ENCODE results near the gene DCTPP1. TPM values are rescaled to one million over a fixed set of nuclear protein-coding genes. Genes with fewer than 3 reads are reported as not detected.
"Not testable (repeated sequence)": the region's sequence is repeated elsewhere in the genome, so short reads cannot be mapped to it uniquely, and the experiment has no call there.

The DCTPP1 gene
- total RNA-seq, 2 donors from 2014 or later: 3.3 to 15.0 TPM

GRCh38 chr16:30457743-30458560 lies 28.1 kb upstream of the DCTPP1 start:
- no peak for TF ChIP-seq POLR2A (IDR thresholded peaks at IDR 0.05)
- no peaks in the 10 kb centered on the region for H3K4me1 ChIP-seq
- H3K27me3 ChIP-seq: no peaks in the 10 kb centered on the region
- H3K27ac ChIP-seq: no peak overlapping the region
- DNase-seq (no peak), ATAC-seq (no peak)
- no peak overlapping the region for H3K4me3 ChIP-seq
- H3K36me3 ChIP-seq (replicated peaks in 1 of 2; ENCODE audit: insufficient read depth in 1 of 2, low read depth in 2 of 2): no peaks in the 10 kb centered on the region
- 85 to 86% methylated on average over 16 of the region's 16 CpGs for WGBS, 2 donors
- intact Hi-C loops (cut with DNase I): loop anchor here (5.0 kb wide), 1 partner anchor 54 kb away; no protein-coding TSS in a partner anchor
- no peaks in the 10 kb centered on the region for H3K9me3 ChIP-seq

GRCh38 chr16:30457256-30457655 lies 27.4 kb upstream of the DCTPP1 start:
- Histone ChIP-seq H3K27ac (no peak overlapping the region), H3K36me3 (replicated peaks in 1 of 2; ENCODE audit: insufficient read depth in 1 of 2, low read depth in 2 of 2) (no peaks in the 10 kb centered on the region), H3K4me1 (no peaks in the 10 kb centered on the region), H3K27me3 (no peaks in the 10 kb centered on the region), H3K4me3 (no peak overlapping the region), H3K9me3 (no peaks in the 10 kb centered on the region)
- intact Hi-C loops (cut with DNase I): loop anchor here (5.0 kb wide), 1 partner anchor 55 kb away; no protein-coding TSS in a partner anchor
- WGBS, 2 donors: 80 to 81% methylated on average over 1 of the region's 1 CpG
- DNase-seq (no peak), ATAC-seq (no peak)
- TF ChIP-seq, protein P1, sequence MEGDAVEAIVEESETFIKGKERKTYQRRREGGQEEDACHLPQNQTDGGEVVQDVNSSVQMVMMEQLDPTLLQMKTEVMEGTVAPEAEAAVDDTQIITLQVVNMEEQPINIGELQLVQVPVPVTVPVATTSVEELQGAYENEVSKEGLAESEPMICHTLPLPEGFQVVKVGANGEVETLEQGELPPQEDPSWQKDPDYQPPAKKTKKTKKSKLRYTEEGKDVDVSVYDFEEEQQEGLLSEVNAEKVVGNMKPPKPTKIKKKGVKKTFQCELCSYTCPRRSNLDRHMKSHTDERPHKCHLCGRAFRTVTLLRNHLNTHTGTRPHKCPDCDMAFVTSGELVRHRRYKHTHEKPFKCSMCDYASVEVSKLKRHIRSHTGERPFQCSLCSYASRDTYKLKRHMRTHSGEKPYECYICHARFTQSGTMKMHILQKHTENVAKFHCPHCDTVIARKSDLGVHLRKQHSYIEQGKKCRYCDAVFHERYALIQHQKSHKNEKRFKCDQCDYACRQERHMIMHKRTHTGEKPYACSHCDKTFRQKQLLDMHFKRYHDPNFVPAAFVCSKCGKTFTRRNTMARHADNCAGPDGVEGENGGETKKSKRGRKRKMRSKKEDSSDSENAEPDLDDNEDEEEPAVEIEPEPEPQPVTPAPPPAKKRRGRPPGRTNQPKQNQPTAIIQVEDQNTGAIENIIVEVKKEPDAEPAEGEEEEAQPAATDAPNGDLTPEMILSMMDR (IDR thresholded peaks at IDR 0.05): no peak
- TF ChIP-seq POLR2A (IDR thresholded peaks at IDR 0.05): no peak

GRCh38 chr16:30456302-30456701 lies 26.5 kb upstream of the DCTPP1 start:
- H3K27ac ChIP-seq: no peak overlapping the region
- no peak overlapping the region for H3K4me3 ChIP-seq
- ATAC-seq: no peak
- no peaks in the 10 kb centered on the region for H3K9me3 ChIP-seq
- TF ChIP-seq, protein P1 (IDR thresholded peaks at IDR 0.05): no peak
- TF ChIP-seq POLR2A (IDR thresholded peaks at IDR 0.05): no peak
- no peak for DNase-seq
- intact Hi-C loops (cut with DNase I): loop anchor here (5.0 kb wide), 1 partner anchor 56 kb away; no protein-coding TSS in a partner anchor
- H3K27me3 ChIP-seq: no peaks in the 10 kb centered on the region
- WGBS, 2 donors: 89 to 92% methylated on average over 1 of the region's 1 CpG
- H3K36me3 ChIP-seq (replicated peaks in 1 of 2; ENCODE audit: insufficient read depth in 1 of 2, low read depth in 2 of 2): no peaks in the 10 kb centered on the region
- H3K4me1 ChIP-seq: no peaks in the 10 kb centered on the region

DNA sequence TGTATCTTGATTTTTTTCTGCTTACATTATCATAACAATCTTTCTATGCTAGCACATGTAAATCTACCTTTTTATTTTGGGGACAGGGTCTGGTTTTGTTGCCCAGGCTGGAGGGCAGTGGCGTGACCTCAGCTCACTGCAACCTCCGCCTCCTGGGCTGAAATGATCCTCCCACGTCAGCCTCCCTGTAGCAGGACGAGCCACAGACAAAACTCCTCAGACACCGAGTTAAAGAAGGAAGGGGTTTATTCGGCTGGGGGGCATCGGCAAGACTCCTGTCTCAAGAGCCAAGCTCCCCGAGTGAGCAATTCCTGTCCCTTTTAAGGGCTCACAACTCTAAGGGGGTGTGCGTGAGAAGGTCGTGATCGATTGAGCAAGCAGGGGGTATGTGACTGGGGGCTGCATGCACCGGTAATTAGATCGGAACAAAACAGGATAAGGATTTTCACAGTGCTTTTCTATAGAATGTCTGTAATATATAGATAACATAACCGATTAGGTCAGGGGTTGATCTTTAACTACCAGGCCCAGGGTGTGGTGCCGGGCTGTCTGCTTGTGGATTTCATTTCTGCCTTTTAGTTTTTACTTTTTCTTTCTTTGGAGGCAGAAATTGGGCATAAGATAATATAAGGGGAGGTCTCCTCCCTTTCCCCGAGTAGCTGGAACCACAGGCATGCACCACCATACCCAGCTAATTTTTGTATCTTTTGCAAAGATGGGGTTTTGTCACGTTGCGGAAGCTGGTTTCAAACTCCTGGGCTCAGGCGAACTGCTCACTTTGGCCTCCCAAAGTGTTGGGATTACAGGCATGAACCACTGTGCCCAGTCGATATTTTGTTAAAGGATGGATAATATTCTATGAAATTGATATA lies 23.1 kb upstream of the DCTPP1 start:
- H3K36me3 ChIP-seq (replicated peaks in 1 of 2; ENCODE audit: insufficient read depth in 1 of 2, low read depth in 2 of 2); H3K9me3 ChIP-seq; H3K27ac ChIP-seq; ATAC-seq; H3K4me3 ChIP-seq; DNase-seq; H3K27me3 ChIP-seq; intact Hi-C loops (cut with DNase I): not testable (repeated sequence)
- H3K4me1 ChIP-seq: peaks cover 17% of the 10 kb centered on the region
- WGBS, 2 donors: 64 to 67% methylated on average over 20 of the region's 20 CpGs

- DNase-seq: no peak
- no peak for ATAC-seq
- intact Hi-C loops (cut with DNase I): no loop called here
- Histone ChIP-seq H3K27ac (no peak overlapping the region), H3K27me3 (no peaks in the 10 kb centered on the region), H3K9me3 (no peaks in the 10 kb centered on the region), H3K4me1 (peaks cover 47% of the 10 kb centered on the region), H3K4me3 (no peak overlapping the region), H3K36me3 (replicated peaks in 1 of 2; ENCODE audit: insufficient read depth in 1 of 2, low read depth in 2 of 2) (no peaks in the 10 kb centered on the region)
- TF ChIP-seq, protein P1 (IDR thresholded peaks at IDR 0.05): no peak
- TF ChIP-seq POLR2A (IDR thresholded peaks at IDR 0.05): no peak
- 88 to 91% methylated on average over 3 of the region's 3 CpGs for WGBS, 2 donors
These were observed 19.2 kb upstream of the DCTPP1 start for GRCh38 chr16:30449116-30449435.

Data from body of pancreas (tissue), 4 donors.